CD14-positive monocyte (primary cell): Measurements from ENCODE around the gene ZSCAN2. TPM values are rescaled to one million over a fixed set of nuclear protein-coding genes. Genes with fewer than 3 reads are reported as not detected.

Source experiments
- DNase-seq, 3 donors: peaks; one replicate each; pipeline ENCODE4 v3.0.0-alpha.2; 2011 to 2022
- H2AFZ ChIP-seq: 2 replicates; pipeline ENCODE4 v1.6.0; 2012; ENCODE audit warnings: mild to moderate bottlenecking, low read depth, low read length, inconsistent platforms; ENCODE audit not compliant: insufficient read depth, poor library complexity, severe bottlenecking
- H3K27ac ChIP-seq, 2 donors: 1 replicate in 1 of 2; 2 replicates in 1 of 2; pipeline ENCODE4 v1.5.1; 2012 to 2013; ENCODE audit warnings: low read length in 2 of 2, control low read depth in 1 of 2, inconsistent platforms in 1 of 2, low read depth in 1 of 2, mild to moderate bottlenecking in 1 of 2
- H3K27me3 ChIP-seq, 2 donors: one replicate each; pipeline versions ENCODE4 v1.6.0 to v1.6.1; 2011 to 2013; ENCODE audit warnings: low read length in 2 of 2; ENCODE audit not compliant: control insufficient read depth in 2 of 2, insufficient read depth in 2 of 2
- H3K36me3 ChIP-seq, 2 donors: replicated peaks in 1 of 2; 1 replicate in 1 of 2; 2 replicates in 1 of 2; pipeline versions ENCODE4 v1.5.1 to v1.6.1; 2012 to 2013; ENCODE audit warnings: low read length in 2 of 2, control low read depth in 1 of 2, inconsistent platforms in 1 of 2, mild to moderate bottlenecking in 1 of 2; ENCODE audit not compliant: insufficient read depth in 2 of 2, control insufficient read depth in 1 of 2
- H3K4me1 ChIP-seq, 2 donors: 1 replicate in 1 of 2; 2 replicates in 1 of 2; pipeline versions ENCODE4 v1.5.1 to v1.6.1; 2012 to 2013; ENCODE audit warnings: low read length in 2 of 2, control low read depth in 1 of 2, inconsistent platforms in 1 of 2, mild to moderate bottlenecking in 1 of 2, moderate library complexity in 1 of 2; ENCODE audit not compliant: insufficient read depth in 2 of 2, control insufficient read depth in 1 of 2
- H3K4me2 ChIP-seq: replicated peaks from 2 replicates; pipeline ENCODE3; 2012; ENCODE audit warnings: low read length, moderate library complexity, mild to moderate bottlenecking; ENCODE audit not compliant: poor library complexity, severe bottlenecking; ENCODE audit errors: extremely low read depth
- H3K4me3 ChIP-seq, 3 experiments: fragments of 200-600 bp in 1 of 3; sonication (generic) in 1 of 3; replicated peaks in 1 of 3; 1 replicate in 2 of 3; 2 replicates in 1 of 3; pipeline ENCODE4 v1.5.1; 2011 to 2013; ENCODE audit warnings: low read length in 3 of 3, mild to moderate bottlenecking in 3 of 3, control low read depth in 2 of 3, low read depth in 2 of 3, inconsistent platforms in 1 of 3, moderate library complexity in 1 of 3
- H3K79me2 ChIP-seq: 2 replicates; pipeline ENCODE4 v1.6.0; 2012; ENCODE audit warnings: mild to moderate bottlenecking, control low read depth, inconsistent platforms, low read length, moderate library complexity; ENCODE audit not compliant: insufficient read depth
- H3K9ac ChIP-seq: 2 replicates; pipeline ENCODE4 v1.6.0; 2017; ENCODE audit warnings: low read length, mild to moderate bottlenecking; ENCODE audit not compliant: insufficient read depth, poor library complexity, severe bottlenecking
- H3K9me3 ChIP-seq, 2 donors: replicated peaks in 1 of 2; 1 replicate in 1 of 2; 2 replicates in 1 of 2; pipeline versions ENCODE4 v1.5.1 to v1.6.1; 2012 to 2013; ENCODE audit warnings: low read length in 2 of 2, control low read depth in 1 of 2; ENCODE audit not compliant: control insufficient read depth in 1 of 2, insufficient read depth in 1 of 2
- H4K20me1 ChIP-seq: 2 replicates; pipeline ENCODE4 v1.6.0; 2012; ENCODE audit warnings: mild to moderate bottlenecking, low read length, control low read depth, moderate library complexity; ENCODE audit not compliant: insufficient read depth
- H3K27ac Mint-ChIP-seq, 7 donors: one replicate each; pipeline ENCODE4 v1.8.0; 2020; ENCODE audit warnings: mild to moderate bottlenecking in 7 of 7, mixed read lengths in 7 of 7, moderate library complexity in 6 of 7, inconsistent platforms in 2 of 7
- H3K27me3 Mint-ChIP-seq, 3 donors: one replicate each; pipeline ENCODE4 v1.8.0; 2021 to 2022; ENCODE audit warnings: low read depth in 3 of 3, mild to moderate bottlenecking in 3 of 3, mixed read lengths in 3 of 3, moderate library complexity in 3 of 3, inconsistent platforms in 1 of 3
- H3K36me3 Mint-ChIP-seq, 2 donors: one replicate each; pipeline ENCODE4 v1.8.0; 2020; ENCODE audit warnings: mixed read lengths in 2 of 2, inconsistent platforms in 1 of 2, mild to moderate bottlenecking in 1 of 2
- H3K4me1 Mint-ChIP-seq: one replicate; pipeline ENCODE4 v1.8.0; 2020; ENCODE audit warnings: mild to moderate bottlenecking, mixed read lengths
- H3K4me3 Mint-ChIP-seq, 2 donors: one replicate each; pipeline ENCODE4 v1.8.0; 2020; ENCODE audit warnings: mild to moderate bottlenecking in 2 of 2, mixed read lengths in 2 of 2, moderate library complexity in 1 of 2
- H3K9me3 Mint-ChIP-seq, 7 donors: one replicate each; pipeline ENCODE4 v1.8.0; 2020 to 2022; ENCODE audit warnings: mixed read lengths in 7 of 7, mild to moderate bottlenecking in 6 of 7, moderate library complexity in 6 of 7, inconsistent platforms in 2 of 7
- WGBS: methylation state at CpG from one replicate; pipeline ENCODE4 v1.1.5; 2013; ENCODE audit warnings: missing lambda C conversion rate; ENCODE audit not compliant: insufficient coverage; 5-methylcytosine and 5-hydroxymethylcytosine counted together
- intact Hi-C, 2 donors: fragments of 100-400 bp; cut with micrococcal nuclease; formaldehyde crosslinking; loops; one replicate each; pipeline versions ENCODE4 v1.15.0 to v1.15.1; 2023
- polyA plus RNA-seq, 3 donors: library from polyadenylated mRNA; depleted of rRNA in 1 of 3; unstranded in 2 of 3; stranded (reverse) in 1 of 3; fragments of 300-500 nt in 2 of 3; fragments of >200 nt in 1 of 3; fragmentation: Illumina TruSeq in 2 of 3; gene quantifications; 1 replicate in 2 of 3; 2 replicates in 1 of 3; pipeline ENCODE4 v1.2.3, GENCODE V29; 2012 to 2021
- TF ChIP-seq, protein P1 (sequence below): fragments of 200-600 bp; IDR thresholded peaks from one replicate; pipeline ENCODE4 v1.8.0; 2022; ENCODE audit warnings: antibody characterized with exemption, mild to moderate bottlenecking

The ZSCAN2 gene
- polyA plus RNA-seq, 3 donors = 1.7 to 6.1 (median 3.4) TPM

DNA sequence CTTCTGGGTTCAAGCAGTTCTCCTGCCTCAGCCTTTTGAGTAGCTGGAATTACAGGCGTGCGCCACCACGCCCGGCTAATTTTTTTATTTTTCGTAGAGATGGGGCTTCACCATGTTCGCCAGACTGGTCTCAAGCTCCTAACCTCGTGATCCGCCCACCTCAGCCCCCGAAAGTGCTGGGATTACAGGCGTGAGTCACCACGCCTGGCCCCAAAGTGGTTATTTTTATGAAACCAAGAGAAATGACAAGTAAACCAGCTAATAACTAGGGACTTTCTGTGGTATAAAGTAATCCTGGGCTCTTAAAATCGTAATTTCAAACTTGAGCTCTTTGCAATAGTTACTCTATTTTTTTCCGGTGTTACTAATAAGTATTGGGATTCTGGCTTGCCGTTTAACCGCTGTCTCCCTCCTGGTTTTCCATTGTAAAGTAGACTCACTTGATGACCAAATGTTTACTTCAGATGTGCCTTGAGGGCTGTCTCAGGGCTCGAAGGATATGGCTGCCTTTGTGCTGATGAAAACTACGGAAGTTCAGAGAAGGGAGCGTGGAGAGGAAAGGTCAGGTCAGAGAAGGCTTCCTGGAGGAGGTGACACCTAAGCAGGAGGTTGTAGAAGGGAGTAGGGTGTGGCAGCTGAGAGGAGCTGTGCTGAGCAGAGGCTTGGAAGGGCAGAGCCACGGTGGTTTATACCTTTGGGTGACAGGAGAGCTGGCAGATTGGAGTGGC, 4.2 kb downstream of the ZSCAN2 start:
- Histone ChIP-seq H3K79me2 (peaks cover 14% of the 10 kb centered on the region), H3K9ac (no peak overlapping the region), H3K27ac (no peak overlapping the region), H3K4me1 (peaks cover 8 to 17% of the 10 kb centered on the region in 2 donors), H3K27me3 (no peaks in the 10 kb centered on the region), H4K20me1 (no peaks in the 10 kb centered on the region), H3K9me3 (no peaks in the 10 kb centered on the region), H3K36me3 (peaks cover 18 to 40% of the 10 kb centered on the region in 2 donors), H3K4me2 (no peak overlapping the region), H2AFZ (no peak overlapping the region), H3K4me3 (no peak overlapping the region)
- H3K4me1 Mint-ChIP-seq = peaks cover 27% of the 10 kb centered on the region
- WGBS = 88% methylated on average over 17 of the region's 19 CpGs
- H3K27me3 Mint-ChIP-seq = no peaks in the 10 kb centered on the region
- no peak for DNase-seq
- H3K27ac Mint-ChIP-seq = no peak overlapping the region
- peaks cover 40 to 43% of the 10 kb centered on the region in 2 donors for H3K36me3 Mint-ChIP-seq
- no peak overlapping the region for H3K4me3 Mint-ChIP-seq
- TF ChIP-seq, protein P1, sequence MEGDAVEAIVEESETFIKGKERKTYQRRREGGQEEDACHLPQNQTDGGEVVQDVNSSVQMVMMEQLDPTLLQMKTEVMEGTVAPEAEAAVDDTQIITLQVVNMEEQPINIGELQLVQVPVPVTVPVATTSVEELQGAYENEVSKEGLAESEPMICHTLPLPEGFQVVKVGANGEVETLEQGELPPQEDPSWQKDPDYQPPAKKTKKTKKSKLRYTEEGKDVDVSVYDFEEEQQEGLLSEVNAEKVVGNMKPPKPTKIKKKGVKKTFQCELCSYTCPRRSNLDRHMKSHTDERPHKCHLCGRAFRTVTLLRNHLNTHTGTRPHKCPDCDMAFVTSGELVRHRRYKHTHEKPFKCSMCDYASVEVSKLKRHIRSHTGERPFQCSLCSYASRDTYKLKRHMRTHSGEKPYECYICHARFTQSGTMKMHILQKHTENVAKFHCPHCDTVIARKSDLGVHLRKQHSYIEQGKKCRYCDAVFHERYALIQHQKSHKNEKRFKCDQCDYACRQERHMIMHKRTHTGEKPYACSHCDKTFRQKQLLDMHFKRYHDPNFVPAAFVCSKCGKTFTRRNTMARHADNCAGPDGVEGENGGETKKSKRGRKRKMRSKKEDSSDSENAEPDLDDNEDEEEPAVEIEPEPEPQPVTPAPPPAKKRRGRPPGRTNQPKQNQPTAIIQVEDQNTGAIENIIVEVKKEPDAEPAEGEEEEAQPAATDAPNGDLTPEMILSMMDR = no peak
- intact Hi-C loops = no loop called here
- peaks cover 0 to 1% (median 0%) of the 10 kb centered on the region in 7 donors for H3K9me3 Mint-ChIP-seq

- no peak overlapping the region for H2AFZ ChIP-seq
- H3K36me3 Mint-ChIP-seq = peaks cover 40 to 44% of the 10 kb centered on the region in 2 donors
- peaks cover 0 to 1% (median 0%) of the 10 kb centered on the region in 7 donors for H3K9me3 Mint-ChIP-seq
- intact Hi-C loops = no loop called here
- no peaks in the 10 kb centered on the region for H3K9me3 ChIP-seq
- 63% methylated on average over 2 of the region's 2 CpGs for WGBS
- H3K27ac ChIP-seq = no peak overlapping the region
- H3K4me3 Mint-ChIP-seq = no peak overlapping the region
- no peaks in the 10 kb centered on the region for H3K27me3 ChIP-seq
- DNase-seq = no peak
- peaks cover 6 to 12% of the 10 kb centered on the region in 2 donors for H3K4me1 ChIP-seq
- no peak overlapping the region for H3K9ac ChIP-seq
- H3K4me1 Mint-ChIP-seq = peaks cover 25% of the 10 kb centered on the region
- H3K27me3 Mint-ChIP-seq = no peaks in the 10 kb centered on the region
- H4K20me1 ChIP-seq = no peaks in the 10 kb centered on the region
- H3K36me3 ChIP-seq = peaks cover 18 to 40% of the 10 kb centered on the region in 2 donors
- H3K79me2 ChIP-seq = peaks cover 14% of the 10 kb centered on the region
- no peak overlapping the region for H3K27ac Mint-ChIP-seq
- H3K4me3 ChIP-seq = no peak overlapping the region
- TF ChIP-seq, protein P1 = no peak
- no peak overlapping the region for H3K4me2 ChIP-seq
Measured at GRCh38 chr15:84605554-84605882, 4.7 kb downstream of the ZSCAN2 start.
